Measurements from ENCODE around the gene EXOC3L1.
A peak's percentile ranks its signal among the peaks of the same experiment; 100 is the strongest.

EXOC3L1 gene

GRCh38 chr16:67228034-67228785 is 38.3 kb upstream of the EXOC3L1 start:
- peaks cover 17% of the 10 kb centered on the region for H3K36me3 Mint-ChIP-seq
- peak overlapping the region; percentile 97 for H3K4me3 Mint-ChIP-seq
- H3K27me3 Mint-ChIP-seq = no peaks in the 10 kb centered on the region
- CTCF ChIA-PET = interaction anchor here (0.9 to 3.7 kb wide), 4 partner anchors 7 to 50 kb away, joined by 3 to 34 read pairs (median 4); partner anchors contain the start of gene FHOD1
- no peak for DNase-seq
- peak overlapping the region; percentile 92 for H3K27ac Mint-ChIP-seq
- H3K9me3 Mint-ChIP-seq = no peaks in the 10 kb centered on the region
- peaks cover 50% of the 10 kb centered on the region for H3K4me1 Mint-ChIP-seq

GRCh38 chr16:67227567-67227921 is 37.6 kb upstream of the EXOC3L1 start:
- no peak for DNase-seq
- CTCF ChIA-PET = interaction anchor here (0.9 to 3.7 kb wide), 6 partner anchors 8 to 51 kb away, joined by 3 to 34 read pairs (median 4); partner anchors contain the start of gene FHOD1

DNA sequence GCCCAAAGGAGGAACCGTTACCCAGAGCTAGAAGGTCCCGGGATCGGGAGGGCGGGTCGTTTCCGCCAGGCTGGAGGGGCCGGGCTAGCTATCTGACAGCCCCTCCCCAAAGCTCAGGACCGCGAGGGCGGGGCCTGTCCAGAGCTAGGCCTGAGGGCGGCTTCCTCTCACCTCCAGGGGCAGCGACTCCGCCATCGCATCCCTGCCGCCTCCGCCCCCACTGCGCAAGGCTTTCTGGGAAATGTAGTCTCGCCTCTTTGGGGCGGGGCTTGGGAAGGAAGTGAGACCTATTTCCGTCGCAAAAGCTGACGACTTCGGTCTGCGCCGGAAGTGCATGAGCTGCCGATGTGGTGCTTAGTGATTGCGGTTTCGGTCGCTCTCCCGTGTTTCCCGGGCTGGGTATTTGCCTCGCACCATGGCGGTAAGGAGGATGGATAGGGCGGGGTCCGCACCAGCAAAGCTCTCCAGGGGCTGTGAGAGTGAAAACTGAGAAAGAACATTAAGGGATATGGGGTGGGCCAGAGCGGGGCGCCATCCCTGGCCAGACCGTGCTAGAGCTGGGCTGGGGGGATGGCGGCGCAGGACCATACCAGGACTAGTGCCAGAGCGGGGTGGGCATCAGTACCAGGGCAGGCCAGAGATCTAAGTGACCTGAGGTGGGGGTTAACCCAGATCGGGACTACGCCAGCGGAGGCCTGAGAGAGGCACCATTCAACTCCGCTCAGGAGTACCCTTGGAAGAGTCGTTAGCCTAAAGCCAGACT is 37.0 kb upstream of the EXOC3L1 start, which contains the start of gene TMEM208:
TMEM208 (plus strand) TSS at position 327 of the 763 bp plus-strand sequence; CDS start at position 416, 89 bp downstream.
- Mint-ChIP-seq H3K27me3 (no peaks in the 10 kb centered on the region), H3K9me3 (no peaks in the 10 kb centered on the region), H3K4me3 (peak within 1 kb of the TSS; percentile 97), H3K27ac (peak within 1 kb of the TSS; percentile 92), H3K36me3 (peaks cover 15% of the 10 kb centered on the region), H3K4me1 (peaks cover 55% of the 10 kb centered on the region)
- CTCF ChIA-PET = interaction anchor here (0.6 to 3.7 kb wide), 12 partner anchors 9 to 262 kb away, joined by 3 to 34 read pairs (median 3); partner anchors contain the start of gene FHOD1
- peak; percentile 99 for DNase-seq

More at GRCh38 chr16:67227567-67227921, 37.6 kb upstream of the EXOC3L1 start:
- peaks cover 15% of the 10 kb centered on the region for H3K36me3 Mint-ChIP-seq
- H3K4me1 Mint-ChIP-seq = peaks cover 54% of the 10 kb centered on the region
- no peaks in the 10 kb centered on the region for H3K9me3 Mint-ChIP-seq
- H3K27me3 Mint-ChIP-seq = no peaks in the 10 kb centered on the region
- H3K4me3 Mint-ChIP-seq = peak overlapping the region; percentile 97
- H3K27ac Mint-ChIP-seq = peak overlapping the region; percentile 92

GRCh38 chr16:67226295-67226803 is 36.4 kb upstream of the EXOC3L1 start:
- H3K4me1 Mint-ChIP-seq = peaks cover 55% of the 10 kb centered on the region
- peak overlapping the region; percentile 97 for H3K4me3 Mint-ChIP-seq
- no peak for DNase-seq
- CTCF ChIA-PET = interaction anchor here (0.6 to 3.7 kb wide), 10 partner anchors 13 to 261 kb away, joined by 3 to 34 read pairs (median 4); partner anchors contain the start of gene FHOD1
- peak overlapping the region; percentile 92 for H3K27ac Mint-ChIP-seq
- H3K9me3 Mint-ChIP-seq = no peaks in the 10 kb centered on the region
- H3K36me3 Mint-ChIP-seq = peaks cover 15% of the 10 kb centered on the region
- no peaks in the 10 kb centered on the region for H3K27me3 Mint-ChIP-seq

DNA sequence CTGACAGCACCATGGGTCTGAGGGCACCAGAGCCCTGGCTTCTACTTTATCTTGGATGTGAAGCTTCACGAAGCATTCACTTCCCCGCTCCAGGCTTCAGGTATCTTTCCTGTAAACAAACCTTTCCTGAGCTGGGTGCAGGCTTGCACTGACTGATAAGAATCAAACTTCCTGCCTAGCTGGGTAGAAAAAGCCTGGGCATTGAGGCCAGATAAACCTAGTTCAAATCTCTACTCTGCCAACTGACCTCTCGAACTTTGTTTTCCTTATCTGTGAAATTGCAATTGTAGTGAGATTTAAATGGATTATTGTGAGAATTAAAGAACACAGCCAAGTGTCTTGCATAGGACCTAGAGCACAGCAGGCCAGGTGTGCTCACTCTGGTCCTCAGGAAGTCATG is 34.1 kb upstream of the EXOC3L1 start:
- Mint-ChIP-seq H3K27ac (peak overlapping the region; percentile 6), H3K27me3 (no peaks in the 10 kb centered on the region), H3K36me3 (peaks cover 7% of the 10 kb centered on the region), H3K4me3 (no peak overlapping the region), H3K4me1 (peaks cover 55% of the 10 kb centered on the region), H3K9me3 (no peaks in the 10 kb centered on the region)
- CTCF ChIA-PET = interaction anchor here (1.2 to 2.0 kb wide), 3 partner anchors 20 to 31 kb away, joined by 4 to 6 read pairs (median 4); no protein-coding TSS in a partner anchor
- DNase-seq = no peak

DNA sequence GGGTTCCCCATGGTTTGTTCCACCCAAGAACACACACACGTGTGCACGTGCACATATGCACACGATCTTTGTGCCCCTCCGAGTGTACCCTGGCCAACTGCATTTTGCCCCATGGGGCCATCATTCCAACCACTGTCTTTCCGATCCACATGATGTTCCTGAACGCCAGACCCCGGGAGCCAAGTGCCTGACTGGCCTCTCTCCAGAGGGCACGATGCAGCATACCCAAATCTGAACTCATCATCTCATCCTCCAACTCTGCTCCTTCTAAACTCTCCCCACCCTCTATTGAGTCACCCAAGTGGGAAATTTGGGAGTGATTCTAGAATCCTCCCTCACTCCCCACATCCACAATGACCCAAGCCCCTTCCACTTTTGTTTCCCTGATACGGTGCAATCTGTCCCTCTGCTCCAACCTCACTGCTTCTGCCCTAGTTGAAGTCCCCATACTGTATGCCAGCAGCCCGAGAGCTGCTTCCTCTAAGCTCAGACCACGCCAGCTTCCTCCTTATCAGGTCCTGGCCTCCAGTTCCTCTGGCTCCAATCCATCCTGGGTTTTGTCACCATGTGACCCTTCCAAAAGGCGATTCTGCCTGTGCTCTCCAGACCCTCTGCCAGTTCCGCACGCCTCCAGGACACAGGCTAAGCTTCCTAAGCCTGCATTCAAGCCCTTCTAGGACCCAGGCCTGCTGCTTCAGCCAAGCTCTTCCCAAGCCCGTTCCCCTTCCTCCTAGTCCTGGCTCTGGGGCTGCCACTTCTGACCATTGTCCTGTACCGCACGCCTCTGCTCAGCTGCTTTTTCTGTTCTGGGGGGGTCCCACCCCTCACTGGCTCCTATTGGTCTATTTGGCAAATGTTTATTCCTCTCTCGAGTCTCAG is 26.9 kb upstream of the EXOC3L1 start:
- Mint-ChIP-seq H3K9me3 (no peaks in the 10 kb centered on the region), H3K4me3 (no peak overlapping the region), H3K27me3 (peaks cover 4% of the 10 kb centered on the region), H3K27ac (peak overlapping the region; percentile 43), H3K36me3 (no peaks in the 10 kb centered on the region), H3K4me1 (peaks cover 13% of the 10 kb centered on the region)
- no peak for DNase-seq
- CTCF ChIA-PET = no interaction called here

DNA sequence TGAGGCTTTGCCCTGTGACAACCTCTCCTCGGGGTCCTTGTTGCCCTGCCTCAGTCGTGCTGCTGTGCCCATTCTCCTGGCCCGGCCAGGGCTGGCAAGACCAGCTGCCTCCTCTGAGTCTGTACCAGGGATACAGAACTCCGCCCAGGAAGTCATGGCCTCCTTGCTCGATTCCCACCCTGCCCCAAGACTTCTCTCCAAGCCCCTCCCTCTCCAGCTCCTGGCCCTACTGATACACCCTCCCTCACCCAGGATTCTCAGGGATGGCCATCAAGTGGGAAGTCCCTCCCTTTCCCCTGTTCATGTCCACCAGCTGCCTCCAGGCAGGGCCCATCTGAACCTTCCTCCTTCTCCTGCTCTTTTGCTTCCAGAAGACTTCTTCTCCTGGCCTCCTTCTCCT is 25.8 kb upstream of the EXOC3L1 start:
- CTCF ChIA-PET = no interaction called here
- Mint-ChIP-seq H3K9me3 (no peaks in the 10 kb centered on the region), H3K27ac (no peak overlapping the region), H3K4me3 (no peak overlapping the region), H3K4me1 (peaks cover 13% of the 10 kb centered on the region), H3K27me3 (peaks cover 8% of the 10 kb centered on the region), H3K36me3 (no peaks in the 10 kb centered on the region)
- no peak for DNase-seq

DNA sequence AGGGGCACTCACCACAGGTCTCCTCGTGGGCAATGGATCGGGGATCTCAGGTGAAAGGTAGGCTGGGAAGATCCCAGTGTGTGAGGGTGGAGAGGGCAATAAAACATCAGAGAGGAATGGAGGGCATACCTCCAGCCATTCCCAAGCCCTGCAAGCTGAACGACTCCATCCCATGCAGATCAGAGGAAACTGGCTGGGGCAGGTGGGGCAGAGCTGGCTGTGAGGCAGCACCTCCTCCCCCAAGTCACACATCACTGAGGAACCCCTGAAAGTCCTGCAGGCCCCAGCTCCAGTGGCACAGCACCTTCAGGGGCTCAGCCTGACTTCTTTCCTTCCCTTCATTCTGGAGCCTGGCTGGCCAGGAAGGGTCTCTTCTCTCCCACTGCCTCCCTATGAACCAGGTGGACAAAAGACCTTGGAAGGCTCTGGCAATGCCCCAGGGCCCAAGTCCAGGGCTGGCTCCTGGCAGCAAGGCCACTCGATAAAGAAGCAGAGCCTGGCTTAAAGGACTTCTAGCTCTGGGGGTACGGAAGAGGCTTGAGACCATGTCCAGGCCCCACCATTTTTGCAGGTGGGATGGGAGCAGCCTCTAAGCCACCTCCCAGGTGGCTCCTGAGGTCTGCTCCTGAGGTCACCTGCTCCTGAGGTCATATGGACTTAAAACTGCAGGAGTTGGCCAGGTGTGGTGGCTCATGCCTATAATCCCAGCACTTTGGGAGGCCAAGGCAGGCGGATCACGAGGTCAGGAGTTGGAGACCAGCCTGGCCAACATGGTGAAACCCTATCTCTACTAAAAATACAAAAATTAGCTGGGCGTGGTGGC is 23.5 kb upstream of the EXOC3L1 start:
- no peak overlapping the region for H3K4me3 Mint-ChIP-seq
- H3K36me3 Mint-ChIP-seq = no peaks in the 10 kb centered on the region
- H3K9me3 Mint-ChIP-seq = no peaks in the 10 kb centered on the region
- no peak overlapping the region for H3K27ac Mint-ChIP-seq
- peaks cover 13% of the 10 kb centered on the region for H3K4me1 Mint-ChIP-seq
- peaks cover 8% of the 10 kb centered on the region for H3K27me3 Mint-ChIP-seq
- no peak for DNase-seq
- CTCF ChIA-PET = interaction anchor here (1.7 kb wide), 1 partner anchor 13 kb away, joined by 4 read pairs; the partner anchor contains the start of gene TMEM208

GRCh38 chr16:67212766-67213165 is 22.8 kb upstream of the EXOC3L1 start:
- CTCF ChIA-PET = interaction anchor here (1.7 kb wide), 1 partner anchor 14 kb away, joined by 4 read pairs; the partner anchor contains the start of gene TMEM208
- no peaks in the 10 kb centered on the region for H3K36me3 Mint-ChIP-seq
- H3K4me3 Mint-ChIP-seq = no peak overlapping the region

GRCh38 chr16:67211674-67212073 is 21.7 kb upstream of the EXOC3L1 start:
- Mint-ChIP-seq H3K9me3 (no peaks in the 10 kb centered on the region), H3K27ac (no peak overlapping the region), H3K36me3 (no peaks in the 10 kb centered on the region), H3K4me3 (no peak overlapping the region), H3K4me1 (peaks cover 3% of the 10 kb centered on the region), H3K27me3 (peaks cover 8% of the 10 kb centered on the region)
- DNase-seq = no peak
- CTCF ChIA-PET = interaction anchor here (1.5 kb wide), 1 partner anchor 9 kb away, joined by 3 read pairs; no protein-coding TSS in a partner anchor

More at GRCh38 chr16:67212766-67213165, 22.8 kb upstream of the EXOC3L1 start:
- DNase-seq = no peak
- H3K27me3 Mint-ChIP-seq = peaks cover 8% of the 10 kb centered on the region
- peaks cover 12% of the 10 kb centered on the region for H3K4me1 Mint-ChIP-seq
- no peak overlapping the region for H3K27ac Mint-ChIP-seq
- H3K9me3 Mint-ChIP-seq = no peaks in the 10 kb centered on the region

GRCh38 chr16:67210069-67210937 is 20.4 kb upstream of the EXOC3L1 start:
- no peak for DNase-seq
- H3K9me3 Mint-ChIP-seq = no peaks in the 10 kb centered on the region
- peaks cover 3% of the 10 kb centered on the region for H3K27me3 Mint-ChIP-seq
- peaks cover 4% of the 10 kb centered on the region for H3K36me3 Mint-ChIP-seq
- H3K4me1 Mint-ChIP-seq = no peaks in the 10 kb centered on the region
- no peak overlapping the region for H3K4me3 Mint-ChIP-seq
- H3K27ac Mint-ChIP-seq = no peak overlapping the region
- CTCF ChIA-PET = no interaction called here

DNA sequence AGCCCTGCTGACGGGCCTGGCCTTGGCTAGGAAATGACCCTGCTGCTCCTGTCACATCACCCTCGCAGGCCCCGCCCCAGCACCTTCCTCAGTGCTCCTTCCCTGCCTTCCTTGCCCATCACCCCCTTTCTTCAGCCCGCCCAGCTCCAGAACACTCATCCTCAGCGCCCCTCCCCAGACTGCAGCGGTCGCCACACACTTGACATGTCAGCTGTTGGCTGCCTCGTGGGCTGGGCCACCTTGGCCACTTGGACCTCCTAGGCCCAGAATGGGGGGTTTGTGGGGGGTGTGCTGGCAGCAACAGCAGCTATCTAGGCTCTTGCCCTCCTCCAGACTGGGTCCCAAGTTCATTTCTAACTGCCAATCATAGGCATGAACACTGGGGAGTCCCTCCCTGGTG is 19.6 kb upstream of the EXOC3L1 start:
- DNase-seq = no peak
- no peak overlapping the region for H3K27ac Mint-ChIP-seq
- H3K4me1 Mint-ChIP-seq = no peaks in the 10 kb centered on the region
- H3K27me3 Mint-ChIP-seq = peaks cover 3% of the 10 kb centered on the region
- no peak overlapping the region for H3K4me3 Mint-ChIP-seq
- CTCF ChIA-PET = interaction anchor here (1.3 to 1.7 kb wide), 2 partner anchors 17 to 262 kb away, joined by 4 to 5 read pairs; partner anchors contain the start of gene TMEM208
- no peaks in the 10 kb centered on the region for H3K9me3 Mint-ChIP-seq
- H3K36me3 Mint-ChIP-seq = peaks cover 4% of the 10 kb centered on the region

Data from activated naive CD4-positive, alpha-beta T cell treated with anti-CD3 and anti-CD28 coated beads, Interleukin-2, amount 10 ng/mL, durations not matched to agents 7 days and 5 days (primary cell).